CD8-positive, alpha-beta memory T cell (primary cell): Measurements from ENCODE around the gene GPATCH8. TPM values are rescaled to one million over a fixed set of nuclear protein-coding genes. Genes with fewer than 3 reads are reported as not detected.
A peak's percentile ranks its signal among the peaks of the same experiment; 100 is the strongest.

Source experiments
- CTCF ChIA-PET: fragments of 350-600 bp; sonication (Branson Sonifier 250); formaldehyde crosslinking; loops from one replicate; lab custom pipeline; 2021; ENCODE audit warnings: antibody characterized with exemption; lab: Charles Lee
- POLR2A ChIA-PET: fragments of 350-600 bp; sonication (Branson Sonifier 250); formaldehyde crosslinking; loops from one replicate; lab custom pipeline; 2021; ENCODE audit warnings: antibody characterized with exemption; lab: Charles Lee
- DNase-seq, 5 donors: peaks; one replicate each; pipeline versions ENCODE4 v3.0.0 to v3.0.0-alpha.2; 2020 to 2022; ENCODE audit warnings: mixed read lengths in 1 of 5
- H3K27ac ChIP-seq: one replicate; pipeline ENCODE4 v1.7.0; 2013; ENCODE audit warnings: low read depth, mild to moderate bottlenecking, low read length, moderate library complexity
- H3K27me3 ChIP-seq: 2 replicates; pipeline ENCODE4 v1.7.0; 2013; ENCODE audit warnings: low read length, mild to moderate bottlenecking; ENCODE audit not compliant: insufficient read depth, poor library complexity, severe bottlenecking
- H3K36me3 ChIP-seq: 2 replicates; pipeline ENCODE4 v1.7.0; 2013; ENCODE audit warnings: mild to moderate bottlenecking, low read length, moderate library complexity; ENCODE audit not compliant: insufficient read depth
- H3K4me1 ChIP-seq: 2 replicates; pipeline ENCODE4 v1.7.0; 2013; ENCODE audit warnings: mild to moderate bottlenecking, low read length, moderate library complexity; ENCODE audit not compliant: insufficient read depth
- H3K4me3 ChIP-seq: 2 replicates; pipeline ENCODE4 v1.7.0; 2013; ENCODE audit warnings: mild to moderate bottlenecking, low read length
- H3K9me3 ChIP-seq: 2 replicates; pipeline ENCODE4 v1.7.0; 2013; ENCODE audit warnings: mild to moderate bottlenecking, low read length
- H3K27ac Mint-ChIP-seq, 8 donors: one replicate each; pipeline ENCODE4 v1.8.0; 2020 to 2021; ENCODE audit warnings: mixed read lengths in 8 of 8, mild to moderate bottlenecking in 6 of 8, inconsistent platforms in 3 of 8, moderate library complexity in 3 of 8
- H3K27me3 Mint-ChIP-seq, 2 donors: one replicate each; pipeline ENCODE4 v1.8.0; 2020 to 2021; ENCODE audit warnings: mixed read lengths in 2 of 2, mild to moderate bottlenecking in 1 of 2, moderate library complexity in 1 of 2
- H3K36me3 Mint-ChIP-seq, 3 donors: one replicate each; pipeline ENCODE4 v1.8.0; 2020 to 2021; ENCODE audit warnings: mixed read lengths in 3 of 3, inconsistent platforms in 1 of 3, mild to moderate bottlenecking in 1 of 3
- H3K4me1 Mint-ChIP-seq, 3 donors: one replicate each; pipeline ENCODE4 v1.8.0; 2020 to 2021; ENCODE audit warnings: mixed read lengths in 3 of 3, inconsistent platforms in 1 of 3, mild to moderate bottlenecking in 1 of 3
- H3K4me3 Mint-ChIP-seq, 7 donors: one replicate each; pipeline ENCODE4 v1.8.0; 2020 to 2021; ENCODE audit warnings: mixed read lengths in 7 of 7, mild to moderate bottlenecking in 6 of 7, moderate library complexity in 4 of 7, inconsistent platforms in 2 of 7
- H3K9me3 Mint-ChIP-seq, 5 donors: one replicate each; pipeline ENCODE4 v1.8.0; 2020 to 2022; ENCODE audit warnings: mixed read lengths in 5 of 5, mild to moderate bottlenecking in 3 of 5, moderate library complexity in 2 of 5, inconsistent platforms in 1 of 5
- polyA plus RNA-seq: library from polyadenylated mRNA; unstranded; fragments of 300-500 nt; fragmentation: Illumina TruSeq; gene quantifications from one replicate; pipeline ENCODE4 v1.2.3, GENCODE V29; 2021
- total RNA-seq, 2 experiments: library from RNA; stranded (reverse); gene quantifications; one replicate each; pipeline ENCODE4 v1.2.3, GENCODE V29; 2021

GPATCH8 gene
- total and polyA plus RNA-seq, 3 experiments from 2014 or later = 41.6 to 73.3 (median 43.3) TPM

- H3K27me3 Mint-ChIP-seq = peaks cover 24 to 34% of the 10 kb centered on the region in 2 donors
- Histone ChIP-seq H3K4me3 (no peak overlapping the region), H3K27me3 (peaks cover 8% of the 10 kb centered on the region), H3K4me1 (peaks cover 10% of the 10 kb centered on the region), H3K9me3 (no peaks in the 10 kb centered on the region), H3K27ac (no peak overlapping the region), H3K36me3 (no peaks in the 10 kb centered on the region)
- POLR2A ChIA-PET = no interaction called here
- no peak for DNase-seq
- H3K36me3 Mint-ChIP-seq = no peaks in the 10 kb centered on the region
- no peak overlapping the region for H3K4me3 Mint-ChIP-seq
- H3K9me3 Mint-ChIP-seq = no peaks in the 10 kb centered on the region
- no peak overlapping the region for H3K27ac Mint-ChIP-seq
- CTCF ChIA-PET = no interaction called here
- peaks cover 13 to 30% (median 15%) of the 10 kb centered on the region in 3 donors for H3K4me1 Mint-ChIP-seq
Observed at GRCh38 chr17:44387804-44388203, 115.4 kb downstream of the GPATCH8 start.

- no peaks in the 10 kb centered on the region for H3K36me3 Mint-ChIP-seq
- Histone ChIP-seq H3K27ac (no peak overlapping the region), H3K4me3 (peak overlapping the region; percentile 61), H3K27me3 (peaks cover 8% of the 10 kb centered on the region), H3K36me3 (no peaks in the 10 kb centered on the region), H3K9me3 (no peaks in the 10 kb centered on the region), H3K4me1 (peaks cover 10% of the 10 kb centered on the region)
- H3K27me3 Mint-ChIP-seq = peaks cover 24 to 41% of the 10 kb centered on the region in 2 donors
- POLR2A ChIA-PET = no interaction called here
- peak overlapping the region in 3 of 8 donors; percentile 30 to 66 (median 60) for H3K27ac Mint-ChIP-seq
- no peaks in the 10 kb centered on the region for H3K9me3 Mint-ChIP-seq
- H3K4me3 Mint-ChIP-seq = peak overlapping the region; percentile 56 to 87 (median 76)
- no peak for DNase-seq
- CTCF ChIA-PET = no interaction called here
- peaks cover 13 to 30% (median 15%) of the 10 kb centered on the region in 3 donors for H3K4me1 Mint-ChIP-seq
Observed at GRCh38 chr17:44386182-44386525, 117.1 kb downstream of the GPATCH8 start.

- peaks cover 10% of the 10 kb centered on the region for H3K4me1 ChIP-seq
- CTCF ChIA-PET = no interaction called here
Observed at GRCh38 chr17:44385287-44386181, 117.7 kb downstream of the GPATCH8 start.

GRCh38 chr17:44384823-44385286, 118.4 kb downstream of the GPATCH8 start:
- Mint-ChIP-seq H3K4me3 (peak overlapping the region; percentile 56 to 87 (median 75)), H3K36me3 (no peaks in the 10 kb centered on the region)

More at GRCh38 chr17:44385287-44386181, 117.7 kb downstream of the GPATCH8 start:
- no peaks in the 10 kb centered on the region for H3K9me3 ChIP-seq
- H3K27me3 ChIP-seq = peaks cover 8% of the 10 kb centered on the region
- peak; percentile 68 to 81 (median 76) for DNase-seq
- H3K9me3 Mint-ChIP-seq = no peaks in the 10 kb centered on the region
- H3K4me1 Mint-ChIP-seq = peaks cover 13 to 30% (median 15%) of the 10 kb centered on the region in 3 donors
- peak overlapping the region in 2 of 8 donors; percentile 33 to 60 for H3K27ac Mint-ChIP-seq
- no peaks in the 10 kb centered on the region for H3K36me3 Mint-ChIP-seq
- H3K27me3 Mint-ChIP-seq = peaks cover 24 to 41% of the 10 kb centered on the region in 2 donors
- H3K36me3 ChIP-seq = no peaks in the 10 kb centered on the region
- peak overlapping the region; percentile 54 for H3K27ac ChIP-seq
- H3K4me3 ChIP-seq = peak overlapping the region; percentile 61
- POLR2A ChIA-PET = no interaction called here
- H3K4me3 Mint-ChIP-seq = peak overlapping the region; percentile 63 to 87 (median 76)

GRCh38 chr17:44384281-44384822, 118.9 kb downstream of the GPATCH8 start:
- ChIA-PET POLR2A (no interaction called here), CTCF (no interaction called here)
- peaks cover 10% of the 10 kb centered on the region for H3K4me1 ChIP-seq
- H3K9me3 ChIP-seq = no peaks in the 10 kb centered on the region
- peaks cover 21 to 41% of the 10 kb centered on the region in 2 donors for H3K27me3 Mint-ChIP-seq
- H3K4me3 ChIP-seq = peak overlapping the region; percentile 45
- peaks cover 11 to 25% (median 15%) of the 10 kb centered on the region in 3 donors for H3K4me1 Mint-ChIP-seq
- H3K9me3 Mint-ChIP-seq = no peaks in the 10 kb centered on the region
- no peaks in the 10 kb centered on the region for H3K36me3 Mint-ChIP-seq
- H3K4me3 Mint-ChIP-seq = peak overlapping the region in 5 of 7 donors; percentile 58 to 82 (median 75)
- H3K27me3 ChIP-seq = peaks cover 8% of the 10 kb centered on the region
- H3K27ac ChIP-seq = no peak overlapping the region
- DNase-seq = no peak
- H3K36me3 ChIP-seq = no peaks in the 10 kb centered on the region
- H3K27ac Mint-ChIP-seq = peak overlapping the region in 1 of 8 donors; percentile 63

More at GRCh38 chr17:44384823-44385286, 118.4 kb downstream of the GPATCH8 start:
- no peak overlapping the region for H3K27ac ChIP-seq
- Mint-ChIP-seq H3K27me3 (peaks cover 24 to 41% of the 10 kb centered on the region in 2 donors), H3K27ac (peak overlapping the region in 2 of 8 donors; percentile 33 to 37), H3K4me1 (peaks cover 13 to 30% (median 15%) of the 10 kb centered on the region in 3 donors), H3K9me3 (no peaks in the 10 kb centered on the region)
- peaks cover 10% of the 10 kb centered on the region for H3K4me1 ChIP-seq
- ChIA-PET POLR2A (no interaction called here), CTCF (no interaction called here)
- no peak for DNase-seq
- H3K4me3 ChIP-seq = peak overlapping the region; percentile 45
- peaks cover 8% of the 10 kb centered on the region for H3K27me3 ChIP-seq
- H3K36me3 ChIP-seq = no peaks in the 10 kb centered on the region
- H3K9me3 ChIP-seq = no peaks in the 10 kb centered on the region

DNA sequence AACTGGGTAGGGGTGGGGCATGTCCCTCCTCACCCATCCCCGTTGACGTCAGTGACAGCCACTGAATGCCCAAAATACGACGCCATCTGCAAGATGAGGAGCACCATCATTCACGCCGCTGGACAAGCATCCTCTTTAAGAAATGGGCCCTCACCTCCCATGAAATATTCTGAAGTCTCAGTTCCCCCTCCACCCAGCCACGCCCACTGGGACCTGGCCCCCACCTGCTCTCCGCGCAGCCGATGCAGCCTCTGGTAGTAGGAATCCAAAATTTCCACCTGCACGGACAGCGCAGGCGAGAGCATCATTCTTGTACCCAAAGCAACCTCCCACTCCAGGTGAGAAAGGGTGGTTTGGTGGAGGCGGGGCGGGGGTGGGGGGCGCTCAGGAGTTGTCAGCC, 119.3 kb downstream of the GPATCH8 start:
- no peak overlapping the region for H3K27ac Mint-ChIP-seq
- H3K27me3 Mint-ChIP-seq = peaks cover 18 to 39% of the 10 kb centered on the region in 2 donors
- peaks cover 10% of the 10 kb centered on the region for H3K4me1 ChIP-seq
- no peak for DNase-seq
- POLR2A ChIA-PET = no interaction called here
- no peak overlapping the region for H3K4me3 Mint-ChIP-seq
- peaks cover 10 to 25% (median 15%) of the 10 kb centered on the region in 3 donors for H3K4me1 Mint-ChIP-seq
- CTCF ChIA-PET = no interaction called here
- no peaks in the 10 kb centered on the region for H3K36me3 Mint-ChIP-seq
- H3K27me3 ChIP-seq = peaks cover 8% of the 10 kb centered on the region
- H3K9me3 Mint-ChIP-seq = no peaks in the 10 kb centered on the region
- H3K27ac ChIP-seq = no peak overlapping the region
- no peak overlapping the region for H3K4me3 ChIP-seq
- H3K9me3 ChIP-seq = no peaks in the 10 kb centered on the region
- H3K36me3 ChIP-seq = no peaks in the 10 kb centered on the region

GRCh38 chr17:44383363-44383762, 119.8 kb downstream of the GPATCH8 start:
- Mint-ChIP-seq H3K27me3 (peaks cover 18 to 43% of the 10 kb centered on the region in 2 donors), H3K27ac (peak overlapping the region in 1 of 8 donors; percentile 35), H3K9me3 (no peaks in the 10 kb centered on the region), H3K4me3 (no peak overlapping the region), H3K4me1 (peaks cover 10 to 25% (median 15%) of the 10 kb centered on the region in 3 donors), H3K36me3 (no peaks in the 10 kb centered on the region)
- CTCF ChIA-PET = no interaction called here
- DNase-seq = no peak
- no peaks in the 10 kb centered on the region for H3K9me3 ChIP-seq
- H3K36me3 ChIP-seq = no peaks in the 10 kb centered on the region
- no peak overlapping the region for H3K27ac ChIP-seq
- H3K4me1 ChIP-seq = peaks cover 10% of the 10 kb centered on the region
- peaks cover 8% of the 10 kb centered on the region for H3K27me3 ChIP-seq
- POLR2A ChIA-PET = no interaction called here
- H3K4me3 ChIP-seq = no peak overlapping the region

GRCh38 chr17:44382917-44383316, 120.3 kb downstream of the GPATCH8 start:
- Mint-ChIP-seq H3K9me3 (no peaks in the 10 kb centered on the region), H3K27ac (peak overlapping the region in 1 of 8 donors; percentile 35), H3K27me3 (peaks cover 16 to 41% of the 10 kb centered on the region in 2 donors), H3K4me3 (no peak overlapping the region), H3K36me3 (no peaks in the 10 kb centered on the region), H3K4me1 (peaks cover 10 to 24% (median 15%) of the 10 kb centered on the region in 3 donors)
- no peaks in the 10 kb centered on the region for H3K9me3 ChIP-seq
- H3K4me3 ChIP-seq = no peak overlapping the region
- ChIA-PET POLR2A (no interaction called here), CTCF (no interaction called here)
- no peak overlapping the region for H3K27ac ChIP-seq
- no peaks in the 10 kb centered on the region for H3K36me3 ChIP-seq
- peaks cover 10% of the 10 kb centered on the region for H3K4me1 ChIP-seq
- H3K27me3 ChIP-seq = peaks cover 8% of the 10 kb centered on the region
- no peak for DNase-seq
